Right cardiac atrium (tissue), 5 donors: ENCODE data around the gene ANKRD9. TPM values are rescaled to one million over a fixed set of nuclear protein-coding genes. Genes with fewer than 3 reads are reported as not detected.

ENCODE experiments used
- ATAC-seq, 2 donors: fragments of 200-7000 bp; cut with Tn5 transposase; one replicate each; pipeline versions ENCODE4 v1.8.0 to v1.9.1; 2020; ENCODE audit warnings: moderate library complexity in 2 of 2, mild to moderate bottlenecking in 1 of 2
- DNase-seq, 3 donors: peaks; one replicate each; pipeline ENCODE4 v3.0.0-alpha.2; 2020
- H3K27ac ChIP-seq: one replicate; pipeline ENCODE4 v1.5.1; 2013; ENCODE audit warnings: mild to moderate bottlenecking, low read length, control low read depth, moderate library complexity
- H3K27me3 ChIP-seq: one replicate; pipeline ENCODE4 v1.6.1; 2013; ENCODE audit not compliant: control insufficient read depth, insufficient read depth
- H3K4me1 ChIP-seq: one replicate; pipeline ENCODE4 v1.6.1; 2013; ENCODE audit warnings: low read length; ENCODE audit not compliant: control insufficient read depth, insufficient read depth
- H3K4me3 ChIP-seq: one replicate; pipeline ENCODE4 v1.5.1; 2013; ENCODE audit warnings: low read length, control low read depth
- H3K9me3 ChIP-seq: one replicate; pipeline ENCODE4 v1.6.1; 2013; ENCODE audit warnings: low read length; ENCODE audit not compliant: control insufficient read depth
- WGBS: extraction: QIAGEN DNeasy Blood & Tissue Kit; methylation state at CpG from one replicate; pipeline ENCODE4 v1.1.7; 2013; 5-methylcytosine and 5-hydroxymethylcytosine counted together
- intact Hi-C, 4 donors: fragments of 100-400 bp; cut with DNase I; formaldehyde crosslinking; loops; one replicate each; pipeline versions ENCODE4 v1.11.0 to v1.14.0; 2022 to 2023
- microRNA-seq, 2 donors: library from miRNA; unstranded; fragments of <30 nt; microRNA quantifications; one replicate each; pipeline ENCODE4 v1.2.0, GENCODE V29; 2020 to 2021
- polyA plus RNA-seq: library from polyadenylated mRNA; stranded (reverse); fragments of 200-250 nt; gene quantifications from one replicate; pipeline ENCODE4 v1.2.3, GENCODE V29; 2013
- total RNA-seq, 4 donors: library from RNA; stranded (reverse); fragmentation: NEBNext Ultra II Directional; extraction: Animal tissue kit (Norgen Biotek cat#: 25700); gene quantifications; one replicate each; pipeline ENCODE4 v1.2.1, GENCODE V29; 2021
- donor health status: healthy with polysubstance abuse.
- donor health status: DM: no; HTN: yes; CAD: no.
- donor health status: DM: no; HTN: no; CAD: no.
- donor health status: DM: no; HTN: yes; CAD: no; lungs with severe emphysema.
- donor health status: DM: yes; HTN: yes; CAD: no.

The ANKRD9 gene
- total and polyA plus RNA-seq, 5 donors, result 43.1 to 134 (median 118) TPM

DNA sequence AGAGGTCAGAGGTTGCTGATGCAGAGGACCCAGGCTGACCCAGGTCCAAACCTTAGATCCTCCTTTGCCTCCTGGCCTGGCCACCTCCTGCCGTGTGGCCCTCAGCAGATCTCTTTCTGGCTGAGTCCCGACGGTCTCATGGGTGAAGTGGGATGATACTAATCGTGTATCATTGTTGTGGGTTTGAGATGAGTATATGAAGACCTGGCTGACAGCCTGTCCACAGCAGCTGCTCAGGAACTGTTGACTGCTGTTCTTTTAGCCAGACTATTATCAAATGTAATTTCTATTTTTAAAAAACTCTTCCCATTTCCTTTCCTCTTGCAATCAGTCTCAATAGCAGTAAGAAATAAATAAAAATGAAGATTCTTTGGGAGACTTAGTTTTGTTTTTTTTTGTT, 45.6 kb downstream of the ANKRD9 start:
- intact Hi-C loops, result no loop called here
- no peak for DNase-seq
- Histone ChIP-seq H3K9me3 (no peaks in the 10 kb centered on the region), H3K4me3 (no peak overlapping the region), H3K4me1 (no peaks in the 10 kb centered on the region), H3K27ac (no peak overlapping the region), H3K27me3 (no peaks in the 10 kb centered on the region)
- ATAC-seq, result no peak
- 83% methylated on average over 4 of the region's 4 CpGs for WGBS

DNA sequence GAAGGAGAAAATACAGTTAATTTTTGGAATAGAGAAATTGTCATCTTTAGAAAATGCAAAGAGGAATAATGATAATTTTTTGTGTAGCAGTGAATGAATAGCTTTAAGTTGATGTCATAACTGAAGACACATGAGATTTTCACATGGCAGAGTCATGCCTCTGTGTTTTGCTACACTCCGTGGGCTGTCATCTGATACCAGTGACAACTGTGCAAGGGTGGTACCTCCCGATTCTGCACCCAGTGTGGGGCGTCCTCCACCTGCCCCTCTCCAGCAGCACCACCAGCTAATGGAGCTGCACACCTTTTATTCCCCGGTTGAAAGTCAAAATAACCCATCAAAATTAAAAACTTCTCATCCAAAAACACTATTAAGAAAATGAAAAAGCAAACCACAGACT, 47.2 kb downstream of the ANKRD9 start:
- no peaks in the 10 kb centered on the region for H3K9me3 ChIP-seq
- DNase-seq (no peak), ATAC-seq (no peak)
- no peaks in the 10 kb centered on the region for H3K4me1 ChIP-seq
- intact Hi-C loops, result no loop called here
- 70% methylated on average over 4 of the region's 4 CpGs for WGBS
- H3K27me3 ChIP-seq, result no peaks in the 10 kb centered on the region
- H3K27ac ChIP-seq, result no peak overlapping the region
- no peak overlapping the region for H3K4me3 ChIP-seq

DNA sequence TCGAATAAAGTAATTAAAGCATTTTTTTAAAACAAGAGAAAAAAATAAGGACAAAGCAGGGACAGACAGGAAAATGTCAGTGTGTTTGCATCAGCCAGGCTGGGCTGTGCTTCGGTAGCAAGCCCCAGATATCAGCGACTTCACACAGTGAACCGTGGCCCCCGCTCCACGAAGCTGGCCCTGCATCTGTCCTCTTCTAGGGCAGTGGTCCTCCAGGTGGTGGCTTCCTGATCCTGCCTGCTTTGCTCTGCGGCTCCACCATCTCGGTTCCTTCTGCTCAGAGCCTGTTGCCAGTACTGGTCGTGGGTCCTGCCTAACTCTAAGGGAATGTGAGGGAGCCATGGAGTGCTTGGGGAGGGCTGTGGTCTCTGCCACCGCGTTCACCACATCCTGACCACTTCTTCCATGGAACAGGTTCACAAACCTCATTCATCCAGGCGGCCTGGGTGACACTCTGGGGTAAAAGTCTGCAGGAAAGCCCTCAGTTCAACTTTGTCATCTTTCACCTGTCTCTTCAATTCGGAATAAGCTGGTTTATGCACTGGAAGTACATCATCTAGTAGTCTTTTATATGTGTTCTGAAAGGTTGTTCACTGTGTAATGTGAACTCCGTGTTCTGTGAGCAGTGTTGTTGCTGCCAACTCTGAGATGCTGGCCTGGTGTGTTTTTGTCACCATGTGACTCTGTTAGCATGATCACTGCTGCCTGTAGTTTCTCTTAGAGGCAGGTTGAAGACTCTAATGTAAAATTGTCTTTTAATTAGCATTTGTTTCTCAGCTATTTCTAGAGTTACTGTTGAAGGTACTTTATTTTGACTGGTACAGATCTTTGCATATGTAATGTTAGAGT, 47.9 kb downstream of the ANKRD9 start:
- DNase-seq (no peak), ATAC-seq (peak; percentile 64 to 75)
- no peaks in the 10 kb centered on the region for H3K9me3 ChIP-seq
- H3K27ac ChIP-seq, result peak overlapping the region; percentile 0
- H3K4me1 ChIP-seq, result no peaks in the 10 kb centered on the region
- intact Hi-C loops, result no loop called here
- 78% methylated on average over 14 of the region's 14 CpGs for WGBS
- no peak overlapping the region for H3K4me3 ChIP-seq
- no peaks in the 10 kb centered on the region for H3K27me3 ChIP-seq

DNA sequence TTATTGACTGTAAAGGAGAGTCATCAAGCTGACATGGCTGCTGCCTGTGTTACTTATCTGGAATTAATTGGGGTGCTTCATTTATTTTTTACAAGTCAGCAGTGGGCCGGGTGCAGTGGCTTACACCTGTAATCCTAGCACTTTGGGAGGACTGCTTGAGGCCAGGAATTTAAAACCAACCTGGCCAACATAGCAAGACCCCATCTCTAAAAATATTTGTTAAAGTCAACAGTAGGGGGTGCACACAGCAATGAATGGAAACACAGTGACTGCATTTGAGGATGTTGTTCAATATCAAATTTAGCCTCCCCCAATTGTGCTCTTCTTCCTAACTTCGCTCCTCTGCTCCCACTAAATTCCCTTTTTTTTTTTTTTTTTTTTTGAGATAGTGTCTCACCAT, 52.1 kb downstream of the ANKRD9 start:
- 73% methylated on average over 2 of the region's 2 CpGs for WGBS
- Histone ChIP-seq H3K27ac (no peak overlapping the region), H3K4me1 (no peaks in the 10 kb centered on the region), H3K4me3 (no peak overlapping the region), H3K27me3 (no peaks in the 10 kb centered on the region), H3K9me3 (no peaks in the 10 kb centered on the region)
- DNase-seq (no peak), ATAC-seq (no peak)
- intact Hi-C loops, result no loop called here

DNA sequence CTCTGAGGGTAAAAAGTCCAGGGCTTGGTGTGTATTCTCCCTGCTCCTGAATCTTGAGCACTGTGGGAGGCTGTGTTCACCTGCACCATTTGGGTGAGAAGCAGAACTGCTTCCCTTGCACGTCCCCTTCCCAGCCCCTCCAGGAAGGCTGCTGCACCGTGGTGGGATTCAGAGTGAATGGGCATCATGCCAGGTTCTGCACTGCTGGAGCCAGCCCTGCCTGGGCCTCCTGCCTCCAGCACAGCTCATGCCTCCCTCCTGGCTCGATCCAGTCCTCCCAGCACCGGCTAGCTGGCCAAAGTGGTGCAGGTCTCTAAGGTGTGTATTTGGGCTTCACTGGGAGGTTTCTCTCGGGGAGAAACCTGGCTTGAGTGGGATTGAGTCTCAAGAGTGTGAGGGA, 54.9 kb downstream of the ANKRD9 start:
- 45% methylated on average over 5 of the region's 5 CpGs for WGBS
- no peak overlapping the region for H3K4me3 ChIP-seq
- ATAC-seq, result no peak
- H3K27me3 ChIP-seq, result no peaks in the 10 kb centered on the region
- DNase-seq, result peak in 1 of 3 donors; percentile 35
- intact Hi-C loops, result no loop called here
- no peaks in the 10 kb centered on the region for H3K4me1 ChIP-seq
- no peak overlapping the region for H3K27ac ChIP-seq
- no peaks in the 10 kb centered on the region for H3K9me3 ChIP-seq

DNA sequence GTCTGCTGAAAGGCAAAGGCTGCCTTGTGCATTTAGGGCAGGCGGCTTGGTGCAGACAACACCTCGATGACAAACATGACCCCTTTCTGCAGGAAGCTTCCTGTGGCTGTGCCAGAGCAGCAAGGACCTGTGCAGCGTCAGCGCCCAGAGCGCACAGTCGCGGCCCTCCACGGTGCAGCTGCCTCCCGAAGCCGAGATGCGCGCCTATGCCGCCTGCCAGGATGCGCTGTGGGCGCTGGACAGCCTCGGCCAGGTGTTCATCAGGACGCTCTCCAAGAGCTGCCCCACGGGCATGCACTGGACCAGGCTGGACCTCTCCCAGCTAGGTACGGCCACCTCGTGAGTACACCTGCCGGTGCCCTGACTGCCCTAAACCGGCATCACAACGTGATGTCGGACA, 57.3 kb downstream of the ANKRD9 start:
- H3K4me3 ChIP-seq, result no peak overlapping the region
- no peaks in the 10 kb centered on the region for H3K27me3 ChIP-seq
- H3K4me1 ChIP-seq, result no peaks in the 10 kb centered on the region
- intact Hi-C loops, result no loop called here
- no peak for DNase-seq
- no peak overlapping the region for H3K27ac ChIP-seq
- 96% methylated on average over 24 of the region's 24 CpGs for WGBS
- no peak for ATAC-seq
- no peaks in the 10 kb centered on the region for H3K9me3 ChIP-seq

Small RNA genes within 50 kb of the gene (microRNA-seq; reads per million reads assigned to microRNA genes)
- 0 reads per million in 2 donors for gene MIR4309

Other genes starting within 250 kb of the ANKRD9 start
- 10 to 100 TPM; 11.4 to 18.4 (median 13.5) TPM for gene MOK, start 204.6 kb downstream of the ANKRD9 start, total RNA-seq
- 13.9 TPM for gene MOK, start 204.6 kb downstream of the ANKRD9 start, polyA plus RNA-seq
- 10 to 100 TPM in 1 of 4 donors, 1 to 10 TPM in 3; 5.7 to 11.0 (median 7.0) TPM for gene ZNF839, start 190.0 kb downstream of the ANKRD9 start, total RNA-seq
- 7.0 TPM for gene ZNF839, start 190.0 kb downstream of the ANKRD9 start, polyA plus RNA-seq
- gene CINP, start 146.9 kb downstream of the ANKRD9 start, total RNA-seq, result 10 to 100 TPM; 31.8 to 35.3 (median 33.5) TPM
- gene CINP, start 146.9 kb downstream of the ANKRD9 start, polyA plus RNA-seq, result 38.2 TPM
- 10 to 100 TPM; 15.7 to 32.0 (median 24.3) TPM for gene TECPR2, start 146.8 kb downstream of the ANKRD9 start, total RNA-seq
- gene TECPR2, start 146.8 kb downstream of the ANKRD9 start, polyA plus RNA-seq, result 10.1 TPM
- 10 to 100 TPM; 12.2 to 14.4 (median 13.6) TPM for gene RCOR1, start 82.9 kb upstream of the ANKRD9 start, total RNA-seq
- gene RCOR1, start 82.9 kb upstream of the ANKRD9 start, polyA plus RNA-seq, result 4.4 TPM